HEK293T (cell line): ENCODE data around the gene NTPCR.

ENCODE experiments used
- CTBP1 ChIP-seq: fragments of 450-650 bp; IDR thresholded peaks from 2 replicates; pipeline ENCODE4 v1.6.1; 2016; ENCODE audit warnings: borderline replicate concordance
- FOXA1 ChIP-seq: fragments of 450-650 bp; IDR thresholded peaks from 2 replicates; pipeline ENCODE4 v1.6.1; 2016; ENCODE audit warnings: mild to moderate bottlenecking
- FOXM1 ChIP-seq: fragments of 450-650 bp; IDR thresholded peaks from 2 replicates; pipeline ENCODE4 v1.6.1; 2017; ENCODE audit warnings: mild to moderate bottlenecking, borderline replicate concordance
- HDGF ChIP-seq: fragments of 450-650 bp; IDR thresholded peaks from 2 replicates; pipeline ENCODE4 v1.6.1; 2017; ENCODE audit warnings: antibody characterized with exemption, borderline replicate concordance
- SP1 ChIP-seq: fragments of 450-650 bp; IDR thresholded peaks from 2 replicates; pipeline ENCODE4 v1.6.1; 2017
- TARDBP ChIP-seq: fragments of 450-650 bp; IDR thresholded peaks from 2 replicates; pipeline ENCODE4 v1.6.1; 2016

GRCh38 chr1:233010146-233010545 is 59.7 kb downstream of the NTPCR start:
- no peak for TF ChIP-seq SP1
- no peak for TF ChIP-seq TARDBP
- TF ChIP-seq CTBP1 = no peak
- TF ChIP-seq FOXM1 = no peak
- TF ChIP-seq HDGF = no peak
- TF ChIP-seq FOXA1 = no peak
